Coronary artery (tissue), 2 donors: ENCODE data around the gene SPNS2.

Experiments
- DNase-seq: peaks from one replicate; pipeline ENCODE4 v3.0.0-alpha.2; 2017; ENCODE audit warnings: low spot score
- H3K27ac ChIP-seq, 2 donors: fragments of 200-600 bp; sonication (generic); one replicate each; pipeline ENCODE4 v1.5.1; 2016 to 2019
- H3K4me3 ChIP-seq: fragments of 200-600 bp; sonication (generic); 2 replicates; pipeline ENCODE4 v1.5.1; 2016; ENCODE audit warnings: mild to moderate bottlenecking, moderate library complexity
- TF ChIP-seq, protein P1 (sequence below): fragments of 200-600 bp; sonication (generic); IDR thresholded peaks from one replicate; pipeline ENCODE4 v1.5.1; 2019; ENCODE audit warnings: antibody characterized with exemption

The SPNS2 gene

DNA sequence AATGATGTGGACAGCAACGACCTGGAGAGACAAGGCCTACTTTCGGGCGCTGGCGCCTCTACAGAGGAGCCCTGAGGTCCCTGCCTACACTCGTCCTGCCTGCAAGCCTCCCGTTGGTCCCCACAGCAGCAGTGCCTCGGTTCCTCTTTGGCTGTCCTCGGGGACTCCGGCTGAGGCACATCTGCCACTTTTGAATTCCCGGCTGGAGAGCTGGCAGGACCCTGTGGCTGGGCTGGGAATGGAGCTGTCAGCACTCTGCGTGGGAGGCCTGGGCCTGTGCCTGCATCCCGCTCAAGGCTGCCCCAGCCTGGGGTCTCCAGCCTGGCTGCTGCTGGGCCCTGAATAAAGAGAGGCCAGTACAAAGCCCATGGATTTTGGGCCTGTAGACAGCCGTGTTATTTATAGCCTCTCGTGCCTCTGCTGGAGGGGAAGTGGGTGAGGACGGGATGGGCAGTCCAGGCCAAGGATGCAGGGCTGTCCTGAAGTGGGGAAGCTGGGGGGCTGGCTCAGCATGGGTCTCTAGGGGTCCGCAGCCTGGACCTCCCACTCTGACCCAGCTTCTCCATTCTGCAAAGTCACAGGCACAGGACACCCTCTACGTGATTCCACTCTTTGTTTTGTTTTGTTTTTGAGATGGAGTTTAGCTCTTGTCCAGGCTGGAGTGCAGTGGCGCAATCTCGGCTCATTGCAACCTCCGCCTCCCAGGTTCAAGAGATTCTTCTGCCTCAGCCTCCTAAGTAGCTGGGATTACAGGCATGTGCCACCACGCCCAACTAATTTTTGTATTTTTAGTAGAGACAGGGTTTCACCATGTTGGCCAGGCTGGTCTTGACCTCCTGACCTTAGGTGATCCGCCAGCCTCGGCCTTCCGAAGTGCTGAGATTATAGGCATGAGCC is 10.6 kb upstream of the SPNS2 start:
- TF ChIP-seq, protein P1, sequence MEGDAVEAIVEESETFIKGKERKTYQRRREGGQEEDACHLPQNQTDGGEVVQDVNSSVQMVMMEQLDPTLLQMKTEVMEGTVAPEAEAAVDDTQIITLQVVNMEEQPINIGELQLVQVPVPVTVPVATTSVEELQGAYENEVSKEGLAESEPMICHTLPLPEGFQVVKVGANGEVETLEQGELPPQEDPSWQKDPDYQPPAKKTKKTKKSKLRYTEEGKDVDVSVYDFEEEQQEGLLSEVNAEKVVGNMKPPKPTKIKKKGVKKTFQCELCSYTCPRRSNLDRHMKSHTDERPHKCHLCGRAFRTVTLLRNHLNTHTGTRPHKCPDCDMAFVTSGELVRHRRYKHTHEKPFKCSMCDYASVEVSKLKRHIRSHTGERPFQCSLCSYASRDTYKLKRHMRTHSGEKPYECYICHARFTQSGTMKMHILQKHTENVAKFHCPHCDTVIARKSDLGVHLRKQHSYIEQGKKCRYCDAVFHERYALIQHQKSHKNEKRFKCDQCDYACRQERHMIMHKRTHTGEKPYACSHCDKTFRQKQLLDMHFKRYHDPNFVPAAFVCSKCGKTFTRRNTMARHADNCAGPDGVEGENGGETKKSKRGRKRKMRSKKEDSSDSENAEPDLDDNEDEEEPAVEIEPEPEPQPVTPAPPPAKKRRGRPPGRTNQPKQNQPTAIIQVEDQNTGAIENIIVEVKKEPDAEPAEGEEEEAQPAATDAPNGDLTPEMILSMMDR = no peak
- no peak for DNase-seq

DNA sequence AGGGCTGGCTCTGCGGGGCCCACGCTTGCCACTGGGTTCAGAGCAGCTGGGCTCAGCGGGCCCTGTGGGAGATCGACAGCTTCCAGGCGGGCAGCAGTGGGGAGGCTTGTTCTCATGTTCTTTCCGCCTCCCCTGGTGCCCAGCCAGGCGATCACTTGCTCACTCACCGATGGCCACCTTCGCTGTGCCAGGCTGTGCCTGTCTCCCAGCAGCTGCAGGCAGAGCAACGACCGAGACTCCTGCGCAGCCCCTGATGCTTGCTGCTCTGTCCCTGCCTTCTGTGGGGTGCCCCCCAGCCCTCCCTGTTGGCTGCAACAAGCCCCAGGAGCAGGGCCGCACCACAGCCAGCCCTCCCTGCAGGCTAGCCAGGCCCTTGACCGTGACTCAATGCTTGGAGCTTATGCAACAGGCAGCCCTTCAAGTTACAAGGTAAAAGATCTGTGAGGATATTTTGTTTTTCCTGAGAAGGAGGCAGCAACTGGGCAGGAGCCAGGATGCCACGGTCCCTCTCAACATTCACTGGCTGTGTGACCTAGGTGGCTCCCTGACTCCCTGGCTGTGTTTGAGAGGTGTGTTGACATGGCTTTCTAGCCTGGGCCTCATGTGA is 9.6 kb upstream of the SPNS2 start:
- TF ChIP-seq, protein P1 = no peak
- Histone ChIP-seq H3K27ac (no peak overlapping the region), H3K4me3 (no peak overlapping the region)
- DNase-seq = no peak

More for the DNA sequence above, 10.6 kb upstream of the SPNS2 start:
- Histone ChIP-seq H3K4me3 (no peak overlapping the region), H3K27ac (no peak overlapping the region)

DNA sequence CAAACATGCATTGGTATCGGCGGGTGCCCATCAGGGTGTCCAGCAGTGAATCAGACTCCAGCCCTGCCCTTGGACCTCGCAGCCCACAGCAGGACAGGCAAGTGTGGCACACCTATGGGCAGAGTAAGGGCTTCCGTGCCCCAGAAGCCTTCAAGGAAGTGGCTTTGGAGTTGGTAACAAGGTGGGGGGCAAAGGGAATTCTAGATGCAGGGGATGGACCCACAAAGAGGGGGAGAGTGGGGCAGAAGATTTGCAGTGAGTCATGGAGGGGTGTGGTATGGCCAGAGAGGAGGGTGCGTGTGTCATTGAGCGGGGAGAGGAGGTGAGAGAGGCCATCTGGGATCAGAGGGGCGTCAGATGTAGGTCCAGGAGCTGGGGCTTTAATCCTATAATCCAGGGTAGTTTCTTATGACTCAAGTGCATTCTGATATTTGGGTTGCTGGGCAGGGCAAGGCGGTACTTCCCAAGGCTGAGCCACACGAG is 8.5 kb upstream of the SPNS2 start:
- TF ChIP-seq, protein P1 = no peak
- H3K4me3 ChIP-seq = no peak overlapping the region
- H3K27ac ChIP-seq = no peak overlapping the region
- DNase-seq = no peak

DNA sequence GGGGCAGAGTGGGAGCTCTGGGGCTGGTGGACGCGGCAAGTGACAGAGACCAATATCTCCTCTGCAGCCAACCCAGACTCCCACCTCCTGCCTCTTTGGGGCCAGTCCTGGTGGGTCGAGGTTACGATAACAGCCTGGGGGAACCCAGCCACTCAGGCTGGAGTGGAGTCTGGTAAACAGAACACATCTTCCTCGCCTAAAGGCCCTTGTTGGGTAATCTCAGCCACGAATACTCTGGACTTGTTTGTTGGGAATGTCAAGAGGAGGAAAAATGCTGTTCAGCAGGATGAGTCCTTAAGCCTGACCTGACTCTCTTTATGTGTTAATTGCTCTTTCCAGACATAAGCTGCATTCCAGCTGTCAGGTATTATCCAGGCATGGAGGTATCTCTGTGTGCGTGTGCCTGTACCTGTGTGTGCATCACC is 8.0 kb upstream of the SPNS2 start:
- no peak overlapping the region for H3K4me3 ChIP-seq
- DNase-seq = no peak
- TF ChIP-seq, protein P1 = no peak
- H3K27ac ChIP-seq = no peak overlapping the region

DNA sequence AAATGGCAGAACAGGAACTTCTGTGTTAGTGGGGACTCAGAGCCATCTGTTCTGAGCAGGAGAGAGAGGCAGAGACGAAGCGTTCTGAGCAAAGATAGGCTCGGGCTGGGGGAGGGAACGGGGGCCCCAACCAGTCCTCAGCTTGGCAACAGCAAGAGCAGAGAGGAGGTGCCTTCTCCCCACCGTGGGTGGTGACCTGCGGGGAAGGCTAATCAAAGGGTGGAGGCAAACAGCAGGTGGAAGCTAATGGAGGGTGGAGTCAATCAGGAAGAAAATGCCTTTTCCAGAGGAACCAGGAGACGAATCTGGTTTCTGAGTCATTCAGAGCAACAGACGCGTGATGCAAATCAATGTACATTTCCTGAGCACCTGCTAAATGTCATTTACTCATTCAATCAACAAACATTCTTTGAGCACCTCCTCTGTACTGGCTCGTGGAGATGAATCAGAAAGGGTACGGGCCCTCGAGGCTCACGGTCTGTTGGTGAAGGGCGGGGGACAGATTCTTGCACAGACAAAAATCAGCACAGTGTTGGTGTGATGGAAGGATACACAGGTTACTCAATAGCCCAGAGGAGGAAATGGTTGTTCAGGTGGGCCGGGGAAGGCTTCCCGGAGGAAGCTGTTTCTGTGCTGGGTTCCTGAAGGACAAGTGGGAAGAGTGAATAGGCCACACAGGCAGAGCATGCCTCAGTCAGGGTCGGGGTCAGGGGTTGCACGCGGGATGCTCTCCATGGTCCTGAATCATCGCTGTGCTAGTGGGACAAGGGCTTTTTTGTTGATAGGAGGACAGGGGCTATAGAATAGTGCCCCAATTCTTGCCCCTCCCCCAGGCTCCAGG is 5.7 kb upstream of the SPNS2 start:
- Histone ChIP-seq H3K27ac (no peak overlapping the region), H3K4me3 (no peak overlapping the region)
- DNase-seq = no peak
- TF ChIP-seq, protein P1 = no peak

DNA sequence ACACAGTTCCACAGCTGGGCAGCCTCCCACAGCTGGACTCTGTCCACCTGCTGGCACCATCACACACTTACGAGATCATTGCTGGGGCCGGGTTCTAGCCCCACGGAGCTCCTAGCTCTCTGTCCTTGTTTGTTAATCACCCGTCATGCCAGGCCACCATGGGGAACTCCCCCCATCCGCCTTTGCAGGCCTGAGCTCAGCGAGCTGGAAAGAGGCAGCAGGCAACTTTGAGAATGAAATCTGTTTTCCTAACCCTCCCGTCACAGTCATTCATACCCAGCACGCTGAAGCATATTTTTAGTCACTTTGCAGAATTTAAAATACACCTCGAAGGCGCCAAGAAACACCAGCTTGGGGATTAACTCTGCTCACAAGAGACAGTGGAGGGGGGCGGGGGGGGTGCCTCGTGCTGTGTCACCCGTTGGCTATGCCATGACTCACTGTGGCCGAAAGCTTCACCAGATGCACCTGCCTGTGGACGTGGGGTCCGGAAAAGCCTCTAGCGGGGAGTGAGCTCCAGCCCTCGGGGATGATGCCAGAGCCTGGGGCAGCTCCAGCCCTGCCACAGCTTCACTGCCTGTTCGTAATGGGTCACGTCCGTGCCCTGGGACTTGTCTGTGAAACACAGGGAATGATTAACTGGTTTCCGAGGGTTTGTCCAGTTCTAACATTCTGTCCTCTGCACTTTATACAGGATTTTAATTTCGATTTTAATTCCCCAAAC is 1.4 kb upstream of the SPNS2 start:
- TF ChIP-seq, protein P1 = no peak
- peak overlapping the region; percentile 44 to 86 for H3K27ac ChIP-seq
- DNase-seq = no peak
- H3K4me3 ChIP-seq = peak overlapping the region; percentile 69
